ENCODE data around the gene GABRR2.
A peak's percentile ranks its signal among the peaks of the same experiment; 100 is the strongest.

GABRR2 gene

DNA sequence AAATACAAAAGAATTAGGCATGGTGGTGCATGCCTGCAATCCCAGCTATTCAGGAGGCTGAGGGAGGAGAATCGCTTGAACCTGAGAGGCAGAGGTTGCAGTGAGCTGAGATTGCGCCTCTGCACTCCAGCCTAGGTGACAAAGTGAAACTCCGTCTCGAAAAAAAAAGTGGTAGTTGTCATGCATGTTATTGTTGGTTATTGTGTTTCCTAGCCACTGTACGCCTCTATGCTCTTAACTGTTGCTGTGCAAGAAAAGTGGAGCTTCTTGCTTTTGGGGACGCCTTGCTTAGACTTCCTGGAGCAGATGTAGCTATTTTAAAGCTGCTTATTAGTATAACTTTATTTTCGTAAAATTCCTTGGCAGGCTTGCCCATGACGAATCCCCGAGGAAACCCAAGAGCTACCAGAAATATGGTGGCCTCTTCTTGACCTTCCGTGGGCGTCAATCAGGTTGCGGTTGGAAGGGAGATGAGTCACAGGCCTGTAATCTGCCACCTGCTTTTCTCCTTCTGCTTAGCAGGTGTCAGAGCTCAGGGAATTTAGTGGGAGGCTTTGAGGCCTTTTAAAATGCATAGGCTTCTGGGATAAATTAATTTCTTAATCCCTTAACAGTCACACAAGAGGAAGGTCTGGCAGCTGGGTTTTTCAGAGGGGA is 17.3 kb downstream of the GABRR2 start:
- H3K27ac ChIP-seq (ENCODE audit: extremely low read depth, low read depth, low read length): peak overlapping the region; percentile 78; the same call in 1 of the 2 replicates
- H3K36me3 ChIP-seq (ENCODE audit: control insufficient read depth in 2 of 2, insufficient read depth in 1 of 2, low read length in 2 of 2): no peaks in the 10 kb centered on the region
- H3K4me3 ChIP-seq (ENCODE audit: low read depth, low read length): peak overlapping the region; percentile 17
- H3K4me1 ChIP-seq (ENCODE audit: control insufficient read depth, insufficient read depth, low read length): peaks cover 17% of the 10 kb centered on the region; the same call in 1 of the 2 replicates
- ChIA-PET CTCF (interaction anchor here (0.6 to 2.4 kb wide), 11 partner anchors 9 to 186 kb away, joined by 3 to 7 read pairs (median 5); no protein-coding TSS in a partner anchor), POLR2A (interaction anchor here (0.9 to 2.1 kb wide), 9 partner anchors 11 to 334 kb away, joined by 3 to 16 read pairs (median 4); partner anchors contain the start of genes PM20D2, PNRC1, RNGTT and RRAGD)
- H3K9me3 ChIP-seq (ENCODE audit: control insufficient read depth, insufficient read depth, low read depth, low read length): no peaks in the 10 kb centered on the region
- TF ChIP-seq ZNF157 (tag by site-specific recombination; IDR thresholded peaks at IDR 0.05) (no peak), ZNF777 (tag by site-specific recombination; IDR thresholded peaks at IDR 0.05; ENCODE audit: borderline replicate concordance) (no peak), ZNF600 (tag by site-specific recombination; IDR thresholded peaks at IDR 0.05) (no peak; the same call in 1 of the 2 replicates), ZSCAN16 (tag by site-specific recombination; IDR thresholded peaks at IDR 0.05) (no peak), ZNF707 (tag by site-specific recombination; IDR thresholded peaks at IDR 0.05) (no peak), ZNF24 (tag by site-specific recombination; IDR thresholded peaks at IDR 0.05) (no peak), OSR2 (tag by site-specific recombination; IDR thresholded peaks at IDR 0.05) (peak; percentile 99), ZNF529 (tag by site-specific recombination; IDR thresholded peaks at IDR 0.05; ENCODE audit: insufficient replicate concordance) (no peak), ZNF555 (tag by site-specific recombination; conservative IDR thresholded peaks at IDR 0.05) (no peak), ZBTB20 (tag by site-specific recombination; IDR thresholded peaks at IDR 0.05) (no peak), ZNF23 (tag by site-specific recombination; IDR thresholded peaks at IDR 0.05; ENCODE audit: borderline replicate concordance) (no peak), IKZF3 (tag by site-specific recombination; IDR thresholded peaks at IDR 0.05) (0 out of 2 replicates have a peak, but pooled peaks have one; percentile 39), ZNF174 (tag by site-specific recombination; IDR thresholded peaks at IDR 0.05) (no peak), ZFHX2 (tag by site-specific recombination; conservative IDR thresholded peaks at IDR 0.05) (peak; percentile 89), ZNF610 (tag by site-specific recombination; IDR thresholded peaks at IDR 0.05; ENCODE audit: borderline replicate concordance) (no peak), ZNF311 (tag by site-specific recombination; IDR thresholded peaks at IDR 0.05; ENCODE audit: borderline replicate concordance) (no peak), ZBTB17 (tag by site-specific recombination; IDR thresholded peaks at IDR 0.05) (peak; percentile 54), GLIS1 (tag by site-specific recombination; IDR thresholded peaks at IDR 0.05) (peak; percentile 31; the same call in 1 of the 2 replicates), MEIS1 (CRISPR knock-in tag; IDR thresholded peaks at IDR 0.05; ENCODE audit: borderline replicate concordance) (no peak), ZNF510 (tag by site-specific recombination; IDR thresholded peaks at IDR 0.05; ENCODE audit: insufficient replicate concordance) (no peak), REPIN1 (tag by site-specific recombination; IDR thresholded peaks at IDR 0.05; ENCODE audit: low read depth) (no peak), ZNF544 (tag by site-specific recombination; IDR thresholded peaks at IDR 0.05) (no peak)
- TF ChIP-seq, protein P1, sequence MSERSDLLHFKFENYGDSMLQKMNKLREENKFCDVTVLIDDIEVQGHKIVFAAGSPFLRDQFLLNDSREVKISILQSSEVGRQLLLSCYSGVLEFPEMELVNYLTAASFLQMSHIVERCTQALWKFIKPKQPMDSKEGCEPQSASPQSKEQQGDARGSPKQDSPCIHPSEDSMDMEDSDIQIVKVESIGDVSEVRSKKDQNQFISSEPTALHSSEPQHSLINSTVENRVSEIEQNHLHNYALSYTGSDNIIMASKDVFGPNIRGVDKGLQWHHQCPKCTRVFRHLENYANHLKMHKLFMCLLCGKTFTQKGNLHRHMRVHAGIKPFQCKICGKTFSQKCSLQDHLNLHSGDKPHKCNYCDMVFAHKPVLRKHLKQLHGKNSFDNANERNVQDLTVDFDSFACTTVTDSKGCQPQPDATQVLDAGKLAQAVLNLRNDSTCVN (tag by site-specific recombination; optimal IDR thresholded peaks at IDR 0.05): no peak
- TF ChIP-seq, protein P2, sequence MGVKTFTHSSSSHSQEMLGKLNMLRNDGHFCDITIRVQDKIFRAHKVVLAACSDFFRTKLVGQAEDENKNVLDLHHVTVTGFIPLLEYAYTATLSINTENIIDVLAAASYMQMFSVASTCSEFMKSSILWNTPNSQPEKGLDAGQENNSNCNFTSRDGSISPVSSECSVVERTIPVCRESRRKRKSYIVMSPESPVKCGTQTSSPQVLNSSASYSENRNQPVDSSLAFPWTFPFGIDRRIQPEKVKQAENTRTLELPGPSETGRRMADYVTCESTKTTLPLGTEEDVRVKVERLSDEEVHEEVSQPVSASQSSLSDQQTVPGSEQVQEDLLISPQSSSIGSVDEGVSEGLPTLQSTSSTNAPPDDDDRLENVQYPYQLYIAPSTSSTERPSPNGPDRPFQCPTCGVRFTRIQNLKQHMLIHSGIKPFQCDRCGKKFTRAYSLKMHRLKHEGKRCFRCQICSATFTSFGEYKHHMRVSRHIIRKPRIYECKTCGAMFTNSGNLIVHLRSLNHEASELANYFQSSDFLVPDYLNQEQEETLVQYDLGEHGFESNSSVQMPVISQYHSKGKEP (tag by site-specific recombination; IDR thresholded peaks at IDR 0.05): no peak
- TF ChIP-seq, protein P3, sequence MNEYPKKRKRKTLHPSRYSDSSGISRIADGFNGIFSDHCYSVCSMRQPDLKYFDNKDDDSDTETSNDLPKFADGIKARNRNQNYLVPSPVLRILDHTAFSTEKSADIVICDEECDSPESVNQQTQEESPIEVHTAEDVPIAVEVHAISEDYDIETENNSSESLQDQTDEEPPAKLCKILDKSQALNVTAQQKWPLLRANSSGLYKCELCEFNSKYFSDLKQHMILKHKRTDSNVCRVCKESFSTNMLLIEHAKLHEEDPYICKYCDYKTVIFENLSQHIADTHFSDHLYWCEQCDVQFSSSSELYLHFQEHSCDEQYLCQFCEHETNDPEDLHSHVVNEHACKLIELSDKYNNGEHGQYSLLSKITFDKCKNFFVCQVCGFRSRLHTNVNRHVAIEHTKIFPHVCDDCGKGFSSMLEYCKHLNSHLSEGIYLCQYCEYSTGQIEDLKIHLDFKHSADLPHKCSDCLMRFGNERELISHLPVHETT (tag by site-specific recombination; IDR thresholded peaks at IDR 0.05): no peak
- TF ChIP-seq, protein P4, sequence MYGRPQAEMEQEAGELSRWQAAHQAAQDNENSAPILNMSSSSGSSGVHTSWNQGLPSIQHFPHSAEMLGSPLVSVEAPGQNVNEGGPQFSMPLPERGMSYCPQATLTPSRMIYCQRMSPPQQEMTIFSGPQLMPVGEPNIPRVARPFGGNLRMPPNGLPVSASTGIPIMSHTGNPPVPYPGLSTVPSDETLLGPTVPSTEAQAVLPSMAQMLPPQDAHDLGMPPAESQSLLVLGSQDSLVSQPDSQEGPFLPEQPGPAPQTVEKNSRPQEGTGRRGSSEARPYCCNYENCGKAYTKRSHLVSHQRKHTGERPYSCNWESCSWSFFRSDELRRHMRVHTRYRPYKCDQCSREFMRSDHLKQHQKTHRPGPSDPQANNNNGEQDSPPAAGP (tag by site-specific recombination; IDR thresholded peaks at IDR 0.05): peak; percentile 62; the same call in 1 of the 2 replicates
- TF ChIP-seq, protein P5, sequence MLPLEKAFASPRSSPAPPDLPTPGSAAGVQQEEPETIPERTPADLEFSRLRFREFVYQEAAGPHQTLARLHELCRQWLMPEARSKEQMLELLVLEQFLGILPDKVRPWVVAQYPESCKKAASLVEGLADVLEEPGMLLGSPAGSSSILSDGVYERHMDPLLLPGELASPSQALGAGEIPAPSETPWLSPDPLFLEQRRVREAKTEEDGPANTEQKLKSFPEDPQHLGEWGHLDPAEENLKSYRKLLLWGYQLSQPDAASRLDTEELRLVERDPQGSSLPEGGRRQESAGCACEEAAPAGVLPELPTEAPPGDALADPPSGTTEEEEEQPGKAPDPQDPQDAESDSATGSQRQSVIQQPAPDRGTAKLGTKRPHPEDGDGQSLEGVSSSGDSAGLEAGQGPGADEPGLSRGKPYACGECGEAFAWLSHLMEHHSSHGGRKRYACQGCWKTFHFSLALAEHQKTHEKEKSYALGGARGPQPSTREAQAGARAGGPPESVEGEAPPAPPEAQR (tag by site-specific recombination; IDR thresholded peaks at IDR 0.05): no peak
- TF ChIP-seq, protein P6, sequence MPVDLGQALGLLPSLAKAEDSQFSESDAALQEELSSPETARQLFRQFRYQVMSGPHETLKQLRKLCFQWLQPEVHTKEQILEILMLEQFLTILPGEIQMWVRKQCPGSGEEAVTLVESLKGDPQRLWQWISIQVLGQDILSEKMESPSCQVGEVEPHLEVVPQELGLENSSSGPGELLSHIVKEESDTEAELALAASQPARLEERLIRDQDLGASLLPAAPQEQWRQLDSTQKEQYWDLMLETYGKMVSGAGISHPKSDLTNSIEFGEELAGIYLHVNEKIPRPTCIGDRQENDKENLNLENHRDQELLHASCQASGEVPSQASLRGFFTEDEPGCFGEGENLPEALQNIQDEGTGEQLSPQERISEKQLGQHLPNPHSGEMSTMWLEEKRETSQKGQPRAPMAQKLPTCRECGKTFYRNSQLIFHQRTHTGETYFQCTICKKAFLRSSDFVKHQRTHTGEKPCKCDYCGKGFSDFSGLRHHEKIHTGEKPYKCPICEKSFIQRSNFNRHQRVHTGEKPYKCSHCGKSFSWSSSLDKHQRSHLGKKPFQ (tag by site-specific recombination; IDR thresholded peaks at IDR 0.05): no peak
